Upper lobe of left lung (tissue), 6 donors: ENCODE results near the gene LARGE1. TPM values are rescaled to one million over a fixed set of nuclear protein-coding genes. Genes with fewer than 3 reads are reported as not detected.
"Not testable (repeated sequence)": the region's sequence is repeated elsewhere in the genome, so short reads cannot be mapped to it uniquely, and the experiment has no call there.

Experiments used
- ATAC-seq, 2 donors: fragments of 200-7000 bp; cut with Tn5 transposase; one replicate each; pipeline ENCODE4 v1.9.1; 2022; ENCODE audit warnings: mild to moderate bottlenecking in 2 of 2, moderate library complexity in 2 of 2; ENCODE audit not compliant: low FRiP score in 2 of 2
- DNase-seq, 2 donors: peaks; one replicate each; pipeline ENCODE4 v3.0.0-alpha.2; 2019 to 2020
- H3K27ac ChIP-seq, 4 donors: fragments of 200-600 bp; sonication (generic); one replicate each; pipeline ENCODE4 v1.5.1; 2016 to 2019
- H3K27me3 ChIP-seq, 4 donors: fragments of 200-600 bp; sonication (generic); one replicate each; pipeline ENCODE4 v1.5.1; 2017 to 2019
- H3K36me3 ChIP-seq, 4 donors: fragments of 200-600 bp; sonication (generic); one replicate each; pipeline ENCODE4 v1.5.1; 2016 to 2019
- H3K4me1 ChIP-seq, 4 donors: fragments of 200-600 bp; sonication (generic); one replicate each; pipeline ENCODE4 v1.5.1; 2018 to 2019
- H3K4me3 ChIP-seq, 4 donors: fragments of 200-600 bp; sonication (generic); one replicate each; pipeline ENCODE4 v1.5.1; 2017 to 2019; ENCODE audit warnings: mild to moderate bottlenecking in 2 of 4, moderate library complexity in 1 of 4
- H3K9me3 ChIP-seq, 4 donors: fragments of 200-600 bp; sonication (generic); one replicate each; pipeline ENCODE4 v1.5.1; 2018 to 2019
- EP300 ChIP-seq, 4 donors: sonication (generic); formaldehyde crosslinking; IDR thresholded peaks; one replicate each; pipeline ENCODE4 v1.5.1; 2017; ENCODE audit warnings: antibody characterized with exemption in 4 of 4, control low read depth in 2 of 4
- POLR2A ChIP-seq, 4 donors: fragments of 450-650 bp; IDR thresholded peaks; one replicate each; pipeline ENCODE4 v1.5.1; 2016 to 2017; ENCODE audit warnings: antibody characterized with exemption in 4 of 4, mild to moderate bottlenecking in 2 of 4
- POLR2AphosphoS5 ChIP-seq, 2 donors: sonication (generic); formaldehyde crosslinking; IDR thresholded peaks; one replicate each; pipeline ENCODE4 v1.5.1; 2017; ENCODE audit warnings: antibody characterized with exemption in 2 of 2
- WGBS, 2 donors: methylation state at CpG; one replicate each; pipeline ENCODE4 v1.1.5; 2017 to 2018; 5-methylcytosine and 5-hydroxymethylcytosine counted together
- total RNA-seq, 6 donors: library from RNA; depleted of rRNA in 4 of 6; stranded (reverse); fragments of >200 nt in 4 of 6; gene quantifications; one replicate each; pipeline versions ENCODE4 v1.1.0 to v1.2.1, GENCODE V29; 2016 to 2021
- TF ChIP-seq, protein P1 (sequence below), 6 experiments: fragments of 450-650 bp in 4 of 6; fragments of 200-600 bp in 2 of 6; sonication (generic) in 2 of 6; IDR thresholded peaks; one replicate each; pipeline ENCODE4 v1.5.1; 2016 to 2019; ENCODE audit warnings: antibody characterized with exemption in 6 of 6
- donor health status: DM: no; HTN: no; CAD: no; lungs with moderate emphysema.
- donor health status: DM: no; HTN: yes; CAD: no; lungs with severe emphysema.

The LARGE1 gene
- total RNA-seq, 6 donors from 2014 or later: 14.0 to 56.6 (median 25.3) TPM

DNA sequence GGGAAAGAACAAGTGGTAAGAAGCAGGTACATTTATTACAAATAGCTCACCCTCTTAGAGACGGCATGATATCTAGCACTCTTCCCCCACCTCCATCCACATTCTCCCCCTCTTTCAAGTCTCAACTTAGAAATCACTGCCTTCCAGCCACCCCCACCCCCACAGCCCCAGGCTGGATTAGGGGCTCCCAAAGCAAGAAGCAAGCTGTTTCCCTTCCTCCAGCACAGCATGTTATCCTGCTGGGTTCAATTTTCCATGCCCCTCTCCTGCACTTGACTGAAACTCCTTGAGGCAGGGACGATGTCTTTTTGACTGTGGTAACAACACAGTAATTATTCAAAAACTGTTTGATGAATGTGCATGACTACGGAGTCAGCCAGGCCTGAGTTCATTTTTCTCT is 350.7 kb downstream of the LARGE1 start:
- Histone ChIP-seq H3K9me3 (no peaks in the 10 kb centered on the region), H3K4me1 (peaks cover 0 to 6% (median 0%) of the 10 kb centered on the region in 4 donors), H3K4me3 (no peak overlapping the region), H3K27me3 (no peaks in the 10 kb centered on the region), H3K27ac (no peak overlapping the region), H3K36me3 (no peaks in the 10 kb centered on the region)
- ATAC-seq (no peak), DNase-seq (no peak)
- 33 to 42% methylated on average over 3 of the region's 3 CpGs for WGBS, 2 donors
- TF ChIP-seq EP300 (IDR thresholded peaks at IDR 0.05) (no peak), POLR2AphosphoS5 (IDR thresholded peaks at IDR 0.05) (no peak), POLR2A (IDR thresholded peaks at IDR 0.05) (no peak)
- TF ChIP-seq, protein P1, sequence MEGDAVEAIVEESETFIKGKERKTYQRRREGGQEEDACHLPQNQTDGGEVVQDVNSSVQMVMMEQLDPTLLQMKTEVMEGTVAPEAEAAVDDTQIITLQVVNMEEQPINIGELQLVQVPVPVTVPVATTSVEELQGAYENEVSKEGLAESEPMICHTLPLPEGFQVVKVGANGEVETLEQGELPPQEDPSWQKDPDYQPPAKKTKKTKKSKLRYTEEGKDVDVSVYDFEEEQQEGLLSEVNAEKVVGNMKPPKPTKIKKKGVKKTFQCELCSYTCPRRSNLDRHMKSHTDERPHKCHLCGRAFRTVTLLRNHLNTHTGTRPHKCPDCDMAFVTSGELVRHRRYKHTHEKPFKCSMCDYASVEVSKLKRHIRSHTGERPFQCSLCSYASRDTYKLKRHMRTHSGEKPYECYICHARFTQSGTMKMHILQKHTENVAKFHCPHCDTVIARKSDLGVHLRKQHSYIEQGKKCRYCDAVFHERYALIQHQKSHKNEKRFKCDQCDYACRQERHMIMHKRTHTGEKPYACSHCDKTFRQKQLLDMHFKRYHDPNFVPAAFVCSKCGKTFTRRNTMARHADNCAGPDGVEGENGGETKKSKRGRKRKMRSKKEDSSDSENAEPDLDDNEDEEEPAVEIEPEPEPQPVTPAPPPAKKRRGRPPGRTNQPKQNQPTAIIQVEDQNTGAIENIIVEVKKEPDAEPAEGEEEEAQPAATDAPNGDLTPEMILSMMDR (IDR thresholded peaks at IDR 0.05): no peak

DNA sequence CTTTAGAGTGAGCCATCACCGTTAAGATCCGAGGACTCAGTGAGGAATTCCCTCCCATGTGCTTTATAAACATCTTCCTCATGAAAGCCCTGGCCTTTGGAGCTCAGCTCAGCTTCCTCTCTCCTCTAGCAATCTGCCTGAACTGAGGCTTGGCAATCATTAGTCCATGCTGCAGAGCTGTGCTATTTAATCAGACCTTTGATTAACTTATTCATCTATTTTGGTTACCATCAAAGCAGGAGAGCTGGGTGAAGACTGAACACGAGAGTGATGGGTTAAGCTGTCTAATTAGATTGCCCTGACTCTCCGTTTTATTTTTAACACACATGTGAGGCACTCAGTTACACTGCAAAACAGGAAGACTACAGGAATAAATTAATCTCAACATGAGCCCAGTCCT is 351.3 kb downstream of the LARGE1 start:
- no peaks in the 10 kb centered on the region for H3K36me3 ChIP-seq
- H3K4me1 ChIP-seq: peaks cover 0 to 6% (median 0%) of the 10 kb centered on the region in 4 donors
- H3K9me3 ChIP-seq: no peaks in the 10 kb centered on the region
- H3K27me3 ChIP-seq: no peaks in the 10 kb centered on the region
- 33 to 44% methylated on average over 4 of the region's 4 CpGs for WGBS, 2 donors
- H3K4me3 ChIP-seq: no peak overlapping the region
- ATAC-seq (no peak), DNase-seq (no peak)
- no peak overlapping the region for H3K27ac ChIP-seq
- TF ChIP-seq POLR2AphosphoS5 (IDR thresholded peaks at IDR 0.05) (no peak), POLR2A (IDR thresholded peaks at IDR 0.05) (no peak), EP300 (IDR thresholded peaks at IDR 0.05) (no peak)
- TF ChIP-seq, protein P1 (IDR thresholded peaks at IDR 0.05): no peak

DNA sequence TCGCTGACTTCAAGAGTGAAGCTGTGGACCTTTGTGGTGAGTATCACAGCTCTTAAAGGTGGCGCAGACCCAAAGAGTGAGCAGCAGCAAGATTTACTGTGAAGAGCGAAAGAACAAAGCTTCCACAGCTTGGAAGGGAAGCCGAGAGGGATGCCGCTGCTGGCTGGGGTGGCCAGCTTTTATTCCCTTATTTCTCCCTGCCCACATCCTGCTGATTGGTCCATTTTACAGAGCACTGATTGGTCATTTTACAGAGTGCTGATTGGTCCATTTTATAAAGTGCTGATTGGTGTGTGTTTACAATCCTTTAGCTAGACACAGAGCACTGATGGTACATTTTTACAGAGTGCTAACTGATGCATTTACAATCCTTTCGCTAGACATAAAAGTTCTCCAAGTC is 353.8 kb downstream of the LARGE1 start:
- not testable (repeated sequence) for H3K27me3 ChIP-seq, H3K4me3 ChIP-seq, H3K9me3 ChIP-seq, ATAC-seq, H3K27ac ChIP-seq, H3K36me3 ChIP-seq, H3K4me1 ChIP-seq, DNase-seq
- WGBS, 2 donors: 93 to 94% methylated on average over 6 of the region's 6 CpGs

DNA sequence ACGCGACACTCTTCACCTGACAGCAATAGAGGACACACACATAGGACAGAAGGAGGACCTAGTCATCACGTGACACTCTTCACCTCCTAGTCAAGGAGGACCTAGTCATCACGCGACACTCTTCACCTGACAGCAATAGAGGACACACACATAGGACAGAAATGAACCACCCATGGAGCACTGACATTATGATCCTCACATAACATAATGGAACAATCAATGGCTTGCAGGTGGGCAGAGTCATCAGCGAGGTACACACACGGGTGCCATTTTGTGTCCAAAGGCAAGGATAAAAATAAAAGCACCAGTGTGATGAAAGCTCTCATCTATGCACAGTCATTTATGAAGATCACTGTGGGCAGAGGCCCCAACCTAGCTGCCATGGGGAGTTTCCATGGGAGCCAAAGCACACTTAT is 354.7 kb downstream of the LARGE1 start:
- ATAC-seq: peak; percentile 36 to 70
- no peaks in the 10 kb centered on the region for H3K36me3 ChIP-seq
- 85 to 97% methylated on average over 7 of the region's 7 CpGs for WGBS, 2 donors
- no peak for DNase-seq
- H3K27ac ChIP-seq: no peak overlapping the region
- H3K4me3 ChIP-seq: no peak overlapping the region
- peaks cover 0 to 10% (median 0%) of the 10 kb centered on the region in 4 donors for H3K4me1 ChIP-seq
- H3K9me3 ChIP-seq: no peaks in the 10 kb centered on the region
- no peaks in the 10 kb centered on the region for H3K27me3 ChIP-seq
- TF ChIP-seq POLR2A (IDR thresholded peaks at IDR 0.05): no peak
- no peak for TF ChIP-seq POLR2AphosphoS5 (IDR thresholded peaks at IDR 0.05)

DNA sequence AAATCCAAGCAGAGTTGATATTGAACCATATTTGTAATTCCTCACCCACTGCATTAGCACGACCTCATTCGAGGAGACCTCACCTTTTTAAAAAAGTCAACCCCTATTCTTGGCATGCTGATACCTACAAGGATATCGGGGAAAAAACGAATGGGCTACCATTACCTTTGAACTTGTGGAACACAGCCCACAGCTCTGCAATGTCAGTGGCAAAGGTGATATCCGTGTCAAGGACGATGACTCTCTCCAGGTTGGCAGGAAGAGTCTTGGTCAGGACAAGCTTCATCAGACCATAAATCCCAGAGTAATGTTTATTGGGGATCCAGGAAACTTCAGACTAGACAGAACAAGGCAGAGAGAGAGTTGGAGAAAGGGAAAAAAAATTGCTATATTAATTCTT is 355.6 kb downstream of the LARGE1 start:
- Histone ChIP-seq H3K4me3 (no peak overlapping the region), H3K27me3 (no peaks in the 10 kb centered on the region), H3K27ac (no peak overlapping the region), H3K9me3 (no peaks in the 10 kb centered on the region), H3K4me1 (peaks cover 0 to 10% (median 0%) of the 10 kb centered on the region in 4 donors), H3K36me3 (no peaks in the 10 kb centered on the region)
- no peak for ATAC-seq
- DNase-seq: no peak
- WGBS, 2 donors: 91 to 94% methylated on average over 6 of the region's 6 CpGs
- no peak for TF ChIP-seq POLR2AphosphoS5 (IDR thresholded peaks at IDR 0.05)
- TF ChIP-seq, protein P1 (IDR thresholded peaks at IDR 0.05): no peak
- TF ChIP-seq POLR2A (IDR thresholded peaks at IDR 0.05): no peak
- TF ChIP-seq EP300 (IDR thresholded peaks at IDR 0.05): no peak

DNA sequence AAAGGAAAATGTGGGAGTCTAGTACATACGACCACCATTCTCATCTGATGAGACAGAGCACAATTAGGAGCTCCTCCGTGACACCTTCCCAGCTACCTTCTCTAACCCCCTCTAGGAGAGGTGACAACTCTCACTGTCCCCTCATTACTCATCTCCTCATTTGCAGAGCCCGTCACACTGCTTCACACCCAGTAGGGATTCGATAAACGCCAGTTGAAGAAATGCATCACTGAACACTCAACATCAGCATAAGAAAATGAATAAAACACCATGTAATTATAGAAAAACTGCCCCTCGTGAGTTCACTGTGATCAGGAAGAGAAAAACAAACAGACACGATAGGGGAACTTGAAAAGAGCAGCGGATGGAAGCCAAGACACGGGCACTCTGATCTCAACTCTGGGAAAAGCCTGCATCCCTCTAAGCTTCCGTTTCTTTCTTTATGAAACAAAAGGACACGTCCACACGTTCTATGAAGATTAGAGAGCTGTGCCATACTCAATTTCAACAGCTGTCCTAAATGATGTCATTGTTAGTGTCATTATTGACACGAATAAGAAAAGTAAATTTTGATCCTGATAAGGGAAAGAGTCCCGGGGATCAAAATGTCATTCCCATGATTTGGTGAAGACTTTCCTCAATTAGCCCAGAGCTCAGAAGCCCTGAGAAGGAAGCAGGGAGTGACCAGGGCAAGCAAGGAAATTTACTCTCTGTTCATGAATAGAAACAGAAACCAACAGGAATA is 356.9 kb downstream of the LARGE1 start:
- no peak for ATAC-seq

More for the DNA sequence above, 356.9 kb downstream of the LARGE1 start:
- H3K4me1 ChIP-seq: peaks cover 0 to 4% (median 0%) of the 10 kb centered on the region in 4 donors
- WGBS, 2 donors: 52 to 53% methylated on average over 14 of the region's 14 CpGs
- TF ChIP-seq POLR2A (IDR thresholded peaks at IDR 0.05) (no peak), POLR2AphosphoS5 (IDR thresholded peaks at IDR 0.05) (no peak), EP300 (IDR thresholded peaks at IDR 0.05) (no peak)
- TF ChIP-seq, protein P1 (IDR thresholded peaks at IDR 0.05): no peak
- no peaks in the 10 kb centered on the region for H3K27me3 ChIP-seq
- H3K4me3 ChIP-seq: no peak overlapping the region
- no peaks in the 10 kb centered on the region for H3K36me3 ChIP-seq
- no peak for DNase-seq
- no peaks in the 10 kb centered on the region for H3K9me3 ChIP-seq
- peak overlapping the region in 2 of 4 donors; percentile 11 to 30 for H3K27ac ChIP-seq
